ENCODE data around the gene GRHL3. TPM values are rescaled to one million over a fixed set of nuclear protein-coding genes. Genes with fewer than 3 reads are reported as not detected.

GRHL3 gene
- total RNA-seq, 1 experiment from 2014 or later = 2.5 TPM

- DNase-seq (ENCODE audit: low spot score) = no peak
- no peak for TF ChIP-seq SP1 (CRISPR knock-in tag; conservative IDR thresholded peaks at IDR 0.05)
- TF ChIP-seq FOXK1 (CRISPR knock-in tag; IDR thresholded peaks at IDR 0.05) = no peak
- TF ChIP-seq GTF2I (CRISPR knock-in tag; conservative IDR thresholded peaks at IDR 0.05) = no peak
- no peak for TF ChIP-seq MYBL2 (CRISPR knock-in tag; IDR thresholded peaks at IDR 0.05)
- TF ChIP-seq ZNF281 (CRISPR knock-in tag; IDR thresholded peaks at IDR 0.05) = no peak
- TF ChIP-seq ZNF532 (CRISPR knock-in tag; IDR thresholded peaks at IDR 0.05; ENCODE audit: borderline replicate concordance) = no peak
- TF ChIP-seq E2F1 (CRISPR knock-in tag; IDR thresholded peaks at IDR 0.05) = no peak
- TF ChIP-seq NR1H2 (CRISPR knock-in tag; IDR thresholded peaks at IDR 0.05) = no peak
- no peak for TF ChIP-seq NFATC4 (CRISPR knock-in tag; IDR thresholded peaks at IDR 0.05)
- no peak for TF ChIP-seq RELA (CRISPR knock-in tag; IDR thresholded peaks at IDR 0.05; ENCODE audit: borderline replicate concordance)
- TF ChIP-seq TEAD4 (CRISPR knock-in tag; IDR thresholded peaks at IDR 0.05) = no peak
- TF ChIP-seq PREB (CRISPR knock-in tag; IDR thresholded peaks at IDR 0.05; ENCODE audit: borderline replicate concordance) = no peak
- no peak for TF ChIP-seq NFE2L1 (CRISPR knock-in tag; IDR thresholded peaks at IDR 0.05)
- TF ChIP-seq, protein P1, sequence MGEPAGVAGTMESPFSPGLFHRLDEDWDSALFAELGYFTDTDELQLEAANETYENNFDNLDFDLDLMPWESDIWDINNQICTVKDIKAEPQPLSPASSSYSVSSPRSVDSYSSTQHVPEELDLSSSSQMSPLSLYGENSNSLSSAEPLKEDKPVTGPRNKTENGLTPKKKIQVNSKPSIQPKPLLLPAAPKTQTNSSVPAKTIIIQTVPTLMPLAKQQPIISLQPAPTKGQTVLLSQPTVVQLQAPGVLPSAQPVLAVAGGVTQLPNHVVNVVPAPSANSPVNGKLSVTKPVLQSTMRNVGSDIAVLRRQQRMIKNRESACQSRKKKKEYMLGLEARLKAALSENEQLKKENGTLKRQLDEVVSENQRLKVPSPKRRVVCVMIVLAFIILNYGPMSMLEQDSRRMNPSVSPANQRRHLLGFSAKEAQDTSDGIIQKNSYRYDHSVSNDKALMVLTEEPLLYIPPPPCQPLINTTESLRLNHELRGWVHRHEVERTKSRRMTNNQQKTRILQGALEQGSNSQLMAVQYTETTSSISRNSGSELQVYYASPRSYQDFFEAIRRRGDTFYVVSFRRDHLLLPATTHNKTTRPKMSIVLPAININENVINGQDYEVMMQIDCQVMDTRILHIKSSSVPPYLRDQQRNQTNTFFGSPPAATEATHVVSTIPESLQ (CRISPR knock-in tag; IDR thresholded peaks at IDR 0.05) = no peak
- TF ChIP-seq, protein P2, sequence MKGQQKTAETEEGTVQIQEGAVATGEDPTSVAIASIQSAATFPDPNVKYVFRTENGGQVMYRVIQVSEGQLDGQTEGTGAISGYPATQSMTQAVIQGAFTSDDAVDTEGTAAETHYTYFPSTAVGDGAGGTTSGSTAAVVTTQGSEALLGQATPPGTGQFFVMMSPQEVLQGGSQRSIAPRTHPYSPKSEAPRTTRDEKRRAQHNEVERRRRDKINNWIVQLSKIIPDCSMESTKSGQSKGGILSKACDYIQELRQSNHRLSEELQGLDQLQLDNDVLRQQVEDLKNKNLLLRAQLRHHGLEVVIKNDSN (CRISPR knock-in tag; IDR thresholded peaks at IDR 0.05) = no peak
- TF ChIP-seq ETV6 (CRISPR knock-in tag; IDR thresholded peaks at IDR 0.05) = no peak
- no peak for TF ChIP-seq STAT6 (CRISPR knock-in tag; conservative IDR thresholded peaks at IDR 0.05; ENCODE audit: low read depth)
- TF ChIP-seq, protein P3, sequence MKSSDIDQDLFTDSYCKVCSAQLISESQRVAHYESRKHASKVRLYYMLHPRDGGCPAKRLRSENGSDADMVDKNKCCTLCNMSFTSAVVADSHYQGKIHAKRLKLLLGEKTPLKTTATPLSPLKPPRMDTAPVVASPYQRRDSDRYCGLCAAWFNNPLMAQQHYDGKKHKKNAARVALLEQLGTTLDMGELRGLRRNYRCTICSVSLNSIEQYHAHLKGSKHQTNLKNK (CRISPR knock-in tag; IDR thresholded peaks at IDR 0.05) = no peak
- Mint-ChIP-seq H3K4me3 (no peak overlapping the region), H3K27ac (no peak overlapping the region), H3K9me3 (no peaks in the 10 kb centered on the region), H3K27me3 (ENCODE audit: low read depth) (no peaks in the 10 kb centered on the region), H3K4me1 (no peaks in the 10 kb centered on the region), H3K36me3 (no peaks in the 10 kb centered on the region)
- ChIA-PET POLR2A (no interaction called here), CTCF (interaction anchor here (0.8 kb wide), 1 partner anchor 152 kb away, joined by 3 read pairs; no protein-coding TSS in a partner anchor)
- no peak for ATAC-seq
Measured at GRCh38 chr1:24351247-24351646, 32.1 kb downstream of the GRHL3 start.
